OCI-LY3 (cell line): Measurements from ENCODE around the gene BUD31.

Experiments
- H2AFZ ChIP-seq: fragments of 200-600, 300-600 bp; shearing (Covaris generic); 2 replicates; pipeline ENCODE4 v1.6.0; 2014; ENCODE audit warnings: antibody characterized with exemption, low read depth, low read length
- H3K27ac ChIP-seq: fragments of 200-600, 300-600 bp; sonication (generic); 2 replicates; pipeline ENCODE4 v1.5.1; 2014; ENCODE audit warnings: mild to moderate bottlenecking, low read length, moderate library complexity, mixed read lengths
- H3K27me3 ChIP-seq: fragments of 200-600, 300-600 bp; sonication (generic); 2 replicates; pipeline ENCODE4 v1.6.1; 2014; ENCODE audit warnings: low read depth, low read length, mixed read lengths
- H3K36me3 ChIP-seq: fragments of 200-600, 300-600 bp; sonication (generic); replicated peaks from 2 replicates; pipeline ENCODE3; 2014; ENCODE audit warnings: low read depth, low read length, mixed read lengths
- H3K4me1 ChIP-seq: fragments of 300-600, 200-600 bp; sonication (generic); 2 replicates; pipeline ENCODE4 v1.6.1; 2014; ENCODE audit warnings: low read length, mixed read lengths
- H3K4me2 ChIP-seq: fragments of 200-600, 300-600 bp; sonication (generic); 2 replicates; pipeline ENCODE4 v1.6.1; 2014; ENCODE audit warnings: low read length, mixed read lengths
- H3K4me3 ChIP-seq: fragments of 300-600, 200-600 bp; sonication (generic); 2 replicates; pipeline ENCODE4 v1.5.1; 2014; ENCODE audit warnings: antibody characterized with exemption, mild to moderate bottlenecking, low read length, moderate library complexity
- H3K79me2 ChIP-seq: fragments of 300-600, 200-600 bp; shearing (Covaris generic); 2 replicates; pipeline ENCODE4 v1.6.1; 2014; ENCODE audit warnings: mild to moderate bottlenecking, low read length, mixed read lengths
- H3K9ac ChIP-seq: fragments of 300-600, 200-600 bp; shearing (Covaris generic); 2 replicates; pipeline ENCODE4 v1.6.0; 2014; ENCODE audit warnings: mild to moderate bottlenecking, low read length, moderate library complexity
- H3K9me3 ChIP-seq: fragments of 200-600, 300-600 bp; shearing (Covaris generic); 2 replicates; pipeline ENCODE4 v1.6.1; 2014; ENCODE audit warnings: low read length, mixed read lengths; ENCODE audit not compliant: insufficient read depth
- H4K20me1 ChIP-seq: fragments of 200-600, 300-600 bp; sonication (generic); 2 replicates; pipeline ENCODE4 v1.6.1; 2016; ENCODE audit warnings: low read length, mixed read lengths; ENCODE audit not compliant: insufficient read depth
- CTCF ChIP-seq: fragments of 200-600, 300-600 bp; sonication (generic); IDR thresholded peaks from 2 replicates; pipeline ENCODE4 v1.5.1; 2014; ENCODE audit warnings: antibody characterized with exemption, low read length, low read depth
- EZH2phosphoT487 ChIP-seq: fragments of 200-600 bp; shearing (Covaris generic); IDR thresholded peaks from 2 replicates; pipeline ENCODE4 v1.6.1; 2018; ENCODE audit warnings: antibody characterized with exemption, mixed run types, low read depth

Gene BUD31

GRCh38 chr7:99420213-99420612 is 11.4 kb downstream of the BUD31 start:
- Histone ChIP-seq H2AFZ (no peak overlapping the region), H3K27me3 (no peaks in the 10 kb centered on the region), H3K4me2 (no peak overlapping the region), H3K36me3 (peaks cover 45% of the 10 kb centered on the region), H3K79me2 (peaks cover 8% of the 10 kb centered on the region; the same call in 1 of the 2 replicates), H3K27ac (no peak overlapping the region), H3K9me3 (no peaks in the 10 kb centered on the region), H4K20me1 (peaks cover 4% of the 10 kb centered on the region; the same call in 1 of the 2 replicates), H3K4me3 (no peak overlapping the region), H3K4me1 (no peaks in the 10 kb centered on the region), H3K9ac (no peak overlapping the region)
- TF ChIP-seq CTCF (no peak), EZH2phosphoT487 (no peak)

GRCh38 chr7:99420986-99421385 is 12.2 kb downstream of the BUD31 start:
- Histone ChIP-seq H3K36me3 (peaks cover 43% of the 10 kb centered on the region), H2AFZ (no peak overlapping the region), H3K9me3 (no peaks in the 10 kb centered on the region), H3K9ac (no peak overlapping the region), H3K4me2 (no peak overlapping the region), H3K4me1 (no peaks in the 10 kb centered on the region), H3K27ac (no peak overlapping the region), H4K20me1 (peaks cover 4% of the 10 kb centered on the region; the same call in 1 of the 2 replicates), H3K79me2 (peaks cover 7% of the 10 kb centered on the region; the same call in 1 of the 2 replicates), H3K4me3 (no peak overlapping the region), H3K27me3 (no peaks in the 10 kb centered on the region)
- no peak for TF ChIP-seq CTCF
- TF ChIP-seq EZH2phosphoT487: no peak

GRCh38 chr7:99422186-99422585 is 13.4 kb downstream of the BUD31 start:
- no peak overlapping the region for H3K4me3 ChIP-seq
- peaks cover 37% of the 10 kb centered on the region for H3K36me3 ChIP-seq
- peaks cover 4% of the 10 kb centered on the region; the same call in 1 of the 2 replicates for H4K20me1 ChIP-seq
- no peak overlapping the region for H3K27ac ChIP-seq
- TF ChIP-seq EZH2phosphoT487 (no peak), CTCF (no peak)
- H3K4me1 ChIP-seq: no peaks in the 10 kb centered on the region
- H3K9ac ChIP-seq: no peak overlapping the region
- no peak overlapping the region for H3K4me2 ChIP-seq
- H2AFZ ChIP-seq: no peak overlapping the region
- H3K27me3 ChIP-seq: no peaks in the 10 kb centered on the region
- H3K9me3 ChIP-seq: no peaks in the 10 kb centered on the region
- peaks cover 5% of the 10 kb centered on the region; the same call in 1 of the 2 replicates for H3K79me2 ChIP-seq

- Histone ChIP-seq H3K9me3 (no peaks in the 10 kb centered on the region), H3K27me3 (no peaks in the 10 kb centered on the region), H3K4me3 (no peak overlapping the region), H3K4me1 (no peaks in the 10 kb centered on the region), H3K36me3 (peaks cover 32% of the 10 kb centered on the region), H4K20me1 (peaks cover 1% of the 10 kb centered on the region; the same call in 1 of the 2 replicates), H3K4me2 (no peak overlapping the region), H3K79me2 (peaks cover 5% of the 10 kb centered on the region; the same call in 1 of the 2 replicates), H3K27ac (no peak overlapping the region), H3K9ac (no peak overlapping the region), H2AFZ (no peak overlapping the region)
- TF ChIP-seq CTCF (no peak), EZH2phosphoT487 (no peak)
Measured at GRCh38 chr7:99422625-99423024, 13.9 kb downstream of the BUD31 start.
